ENCODE measurements around the gene MRPL16.
A peak's percentile ranks its signal among the peaks of the same experiment; 100 is the strongest.

MRPL16 gene

DNA sequence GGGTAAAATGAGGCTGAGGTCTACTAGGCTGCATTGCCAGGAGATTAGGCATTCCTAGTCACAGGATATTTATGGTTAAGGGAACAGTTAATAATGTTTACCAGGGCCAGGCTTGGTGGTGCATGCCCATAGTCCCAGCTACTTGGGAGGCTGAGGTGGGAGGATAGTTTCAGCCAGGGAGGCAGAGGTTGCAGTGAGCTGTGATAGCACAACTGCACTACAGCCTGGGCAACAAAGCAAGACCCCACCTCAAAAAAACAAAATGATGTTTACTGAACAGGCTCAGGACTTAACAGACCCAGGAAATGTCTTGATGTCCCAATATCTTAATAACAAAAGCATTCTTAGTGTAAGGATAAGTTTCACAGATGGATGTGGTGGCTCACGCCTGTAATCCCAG is 2.8 kb upstream of the MRPL16 start:
- H3F3A ChIP-seq (ENCODE audit: insufficient read depth, low read length): no peaks in the 10 kb centered on the region
- no peak overlapping the region for H3K4me3 ChIP-seq (ENCODE audit: low read depth, low read length, poor library complexity, severe bottlenecking)
- TF ChIP-seq, protein P1, sequence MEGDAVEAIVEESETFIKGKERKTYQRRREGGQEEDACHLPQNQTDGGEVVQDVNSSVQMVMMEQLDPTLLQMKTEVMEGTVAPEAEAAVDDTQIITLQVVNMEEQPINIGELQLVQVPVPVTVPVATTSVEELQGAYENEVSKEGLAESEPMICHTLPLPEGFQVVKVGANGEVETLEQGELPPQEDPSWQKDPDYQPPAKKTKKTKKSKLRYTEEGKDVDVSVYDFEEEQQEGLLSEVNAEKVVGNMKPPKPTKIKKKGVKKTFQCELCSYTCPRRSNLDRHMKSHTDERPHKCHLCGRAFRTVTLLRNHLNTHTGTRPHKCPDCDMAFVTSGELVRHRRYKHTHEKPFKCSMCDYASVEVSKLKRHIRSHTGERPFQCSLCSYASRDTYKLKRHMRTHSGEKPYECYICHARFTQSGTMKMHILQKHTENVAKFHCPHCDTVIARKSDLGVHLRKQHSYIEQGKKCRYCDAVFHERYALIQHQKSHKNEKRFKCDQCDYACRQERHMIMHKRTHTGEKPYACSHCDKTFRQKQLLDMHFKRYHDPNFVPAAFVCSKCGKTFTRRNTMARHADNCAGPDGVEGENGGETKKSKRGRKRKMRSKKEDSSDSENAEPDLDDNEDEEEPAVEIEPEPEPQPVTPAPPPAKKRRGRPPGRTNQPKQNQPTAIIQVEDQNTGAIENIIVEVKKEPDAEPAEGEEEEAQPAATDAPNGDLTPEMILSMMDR (IDR thresholded peaks at IDR 0.05; ENCODE audit: low read length): no peak
- TF ChIP-seq EZH2 (IDR thresholded peaks at IDR 0.05; ENCODE audit: borderline replicate concordance, low read length): no peak
- no peaks in the 10 kb centered on the region for H3K9me2 ChIP-seq (ENCODE audit: low read depth, low read length)
- H3K9me3 ChIP-seq (ENCODE audit: low read length): no peaks in the 10 kb centered on the region
- H3K4me2 ChIP-seq (ENCODE audit: low read length): no peak overlapping the region
- H3K27ac ChIP-seq (ENCODE audit: low read depth, low read length, poor library complexity, severe bottlenecking): peak overlapping the region; percentile 22
- peaks cover 75% of the 10 kb centered on the region for H3K4me1 ChIP-seq (ENCODE audit: insufficient read depth, low read length, severe bottlenecking)
- no peaks in the 10 kb centered on the region for H4K20me1 ChIP-seq (ENCODE audit: insufficient read depth, low read length)
- no peak overlapping the region for H3K9ac ChIP-seq (ENCODE audit: low read length)
- peaks cover 9% of the 10 kb centered on the region for H3K79me2 ChIP-seq (ENCODE audit: insufficient read depth, low read length)
- no peaks in the 10 kb centered on the region for H3K27me3 ChIP-seq (ENCODE audit: insufficient read depth, low read length)
- peaks cover 9% of the 10 kb centered on the region; the same call in 1 of the 2 replicates for H3K36me3 ChIP-seq (ENCODE audit: insufficient read depth, low read length)
- no peak overlapping the region for H2AFZ ChIP-seq (ENCODE audit: low read length)

DNA sequence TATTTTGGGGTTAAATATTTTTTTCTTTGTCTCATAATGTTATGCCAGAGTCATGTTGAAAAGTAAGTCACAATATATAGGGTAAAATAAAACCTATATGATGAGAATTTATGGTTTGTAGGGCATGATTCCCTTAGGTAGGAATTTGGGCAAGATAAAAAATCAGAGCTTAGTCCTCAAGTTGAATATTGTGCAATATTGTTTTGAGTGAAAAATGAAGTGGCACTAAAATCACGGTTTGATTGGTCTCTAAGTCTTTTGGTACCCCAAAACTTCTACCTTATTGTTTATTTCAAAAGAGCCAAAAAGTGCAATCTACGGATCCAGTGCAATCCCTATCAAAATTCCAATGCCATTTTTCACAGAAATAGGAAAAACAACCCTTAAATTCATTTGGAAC is 1.6 kb upstream of the MRPL16 start:
- TF ChIP-seq, protein P1 (IDR thresholded peaks at IDR 0.05; ENCODE audit: low read length): no peak
- no peak for TF ChIP-seq EZH2 (IDR thresholded peaks at IDR 0.05; ENCODE audit: borderline replicate concordance, low read length)
- H2AFZ ChIP-seq (ENCODE audit: low read length): no peak overlapping the region
- peaks cover 64% of the 10 kb centered on the region for H3K4me1 ChIP-seq (ENCODE audit: insufficient read depth, low read length, severe bottlenecking)
- no peaks in the 10 kb centered on the region for H3K9me2 ChIP-seq (ENCODE audit: low read depth, low read length)
- no peaks in the 10 kb centered on the region for H3K9me3 ChIP-seq (ENCODE audit: low read length)
- no peak overlapping the region for H3K9ac ChIP-seq (ENCODE audit: low read length)
- H3K79me2 ChIP-seq (ENCODE audit: insufficient read depth, low read length): peaks cover 9% of the 10 kb centered on the region
- H3K4me2 ChIP-seq (ENCODE audit: low read length): no peak overlapping the region
- H3F3A ChIP-seq (ENCODE audit: insufficient read depth, low read length): no peaks in the 10 kb centered on the region
- H3K27ac ChIP-seq (ENCODE audit: low read depth, low read length, poor library complexity, severe bottlenecking): no peak overlapping the region
- no peaks in the 10 kb centered on the region for H3K27me3 ChIP-seq (ENCODE audit: insufficient read depth, low read length)
- no peaks in the 10 kb centered on the region for H4K20me1 ChIP-seq (ENCODE audit: insufficient read depth, low read length)
- H3K36me3 ChIP-seq (ENCODE audit: insufficient read depth, low read length): peaks cover 21% of the 10 kb centered on the region
- no peak overlapping the region for H3K4me3 ChIP-seq (ENCODE audit: low read depth, low read length, poor library complexity, severe bottlenecking)

GRCh38 chr11:59810911-59811259 is 307 bp upstream of the MRPL16 start:
- Histone ChIP-seq H4K20me1 (ENCODE audit: insufficient read depth, low read length) (no peaks in the 10 kb centered on the region), H3K36me3 (ENCODE audit: insufficient read depth, low read length) (peaks cover 33% of the 10 kb centered on the region), H3K9me2 (ENCODE audit: low read depth, low read length) (no peaks in the 10 kb centered on the region), H3K79me2 (ENCODE audit: insufficient read depth, low read length) (peaks cover 9% of the 10 kb centered on the region), H3K4me3 (ENCODE audit: low read depth, low read length, poor library complexity, severe bottlenecking) (peak overlapping the region; percentile 89), H3F3A (ENCODE audit: insufficient read depth, low read length) (no peaks in the 10 kb centered on the region), H3K9ac (ENCODE audit: low read length) (peak overlapping the region; percentile 42), H3K4me2 (ENCODE audit: low read length) (peak overlapping the region; percentile 86), H3K27ac (ENCODE audit: low read depth, low read length, poor library complexity, severe bottlenecking) (no peak overlapping the region), H3K9me3 (ENCODE audit: low read length) (no peaks in the 10 kb centered on the region), H3K4me1 (ENCODE audit: insufficient read depth, low read length, severe bottlenecking) (peaks cover 50% of the 10 kb centered on the region), H3K27me3 (ENCODE audit: insufficient read depth, low read length) (no peaks in the 10 kb centered on the region), H2AFZ (ENCODE audit: low read length) (peak overlapping the region; percentile 93)
- TF ChIP-seq, protein P1 (IDR thresholded peaks at IDR 0.05; ENCODE audit: low read length): no peak
- TF ChIP-seq EZH2 (IDR thresholded peaks at IDR 0.05; ENCODE audit: borderline replicate concordance, low read length): no peak

Data from OCI-LY1 (cell line).